ENCODE results near the gene TFDP2.

The TFDP2 gene

GRCh38 chr3:141965471-141965870 is 183.9 kb downstream of the TFDP2 start:
- no peak for DNase-seq (ENCODE audit: low spot score)

- DNase-seq (ENCODE audit: low spot score), result no peak
Observed at GRCh38 chr3:141963301-141963700, 186.0 kb downstream of the TFDP2 start.

GRCh38 chr3:141960731-141961130 is 188.6 kb downstream of the TFDP2 start:
- no peak for DNase-seq (ENCODE audit: low spot score)

GRCh38 chr3:141959589-141960554 is 189.5 kb downstream of the TFDP2 start:
- DNase-seq (ENCODE audit: low spot score), result no peak

GRCh38 chr3:141955175-141955574 is 194.2 kb downstream of the TFDP2 start:
- DNase-seq (ENCODE audit: low spot score), result no peak

- no peak for DNase-seq (ENCODE audit: low spot score)
Observed at GRCh38 chr3:141952611-141953010, 196.7 kb downstream of the TFDP2 start.

- DNase-seq (ENCODE audit: low spot score), result no peak
Observed at GRCh38 chr3:141950572-141951493, 198.5 kb downstream of the TFDP2 start.

GRCh38 chr3:141949972-141950371 is 199.4 kb downstream of the TFDP2 start:
- DNase-seq (ENCODE audit: low spot score), result no peak

- no peak for DNase-seq (ENCODE audit: low spot score)
Observed at GRCh38 chr3:141949399-141949798, 199.9 kb downstream of the TFDP2 start.

- no peak for DNase-seq (ENCODE audit: low spot score)
Observed at GRCh38 chr3:141945726-141946485, 203.4 kb downstream of the TFDP2 start.

GRCh38 chr3:141942006-141942405 is 207.3 kb downstream of the TFDP2 start:
- DNase-seq (ENCODE audit: low spot score), result no peak

- no peak for DNase-seq (ENCODE audit: low spot score)
Observed at GRCh38 chr3:141941093-141941492, 208.3 kb downstream of the TFDP2 start.

GRCh38 chr3:141940194-141940776 is 209.1 kb downstream of the TFDP2 start:
- no peak for DNase-seq (ENCODE audit: low spot score)

- DNase-seq (ENCODE audit: low spot score), result no peak
Observed at GRCh38 chr3:141939759-141940158, 209.6 kb downstream of the TFDP2 start.

- DNase-seq (ENCODE audit: low spot score), result no peak
Observed at GRCh38 chr3:141938011-141938500, 211.3 kb downstream of the TFDP2 start.

- DNase-seq (ENCODE audit: low spot score), result no peak
Observed at GRCh38 chr3:141934354-141934753, 215.0 kb downstream of the TFDP2 start.

GRCh38 chr3:141933421-141934300 is 215.7 kb downstream of the TFDP2 start:
- DNase-seq (ENCODE audit: low spot score), result no peak

- no peak for DNase-seq (ENCODE audit: low spot score)
Observed at GRCh38 chr3:141930801-141931200, 218.5 kb downstream of the TFDP2 start.

GRCh38 chr3:141929341-141929995 is 219.9 kb downstream of the TFDP2 start:
- DNase-seq (ENCODE audit: low spot score), result no peak

Measured in SK-N-DZ (cell line).